HPDE6-E6E7 (cell line): ENCODE measurements around the gene FGD2.
"Not testable (repeated sequence)": the region's sequence is repeated elsewhere in the genome, so short reads cannot be mapped to it uniquely, and the experiment has no call there.

Experiments used
- DNase-seq: peaks from one replicate; pipeline ENCODE4 v3.0.0; 2011; ENCODE audit warnings: missing footprints; ENCODE audit errors: extremely low spot score

FGD2 gene

DNA sequence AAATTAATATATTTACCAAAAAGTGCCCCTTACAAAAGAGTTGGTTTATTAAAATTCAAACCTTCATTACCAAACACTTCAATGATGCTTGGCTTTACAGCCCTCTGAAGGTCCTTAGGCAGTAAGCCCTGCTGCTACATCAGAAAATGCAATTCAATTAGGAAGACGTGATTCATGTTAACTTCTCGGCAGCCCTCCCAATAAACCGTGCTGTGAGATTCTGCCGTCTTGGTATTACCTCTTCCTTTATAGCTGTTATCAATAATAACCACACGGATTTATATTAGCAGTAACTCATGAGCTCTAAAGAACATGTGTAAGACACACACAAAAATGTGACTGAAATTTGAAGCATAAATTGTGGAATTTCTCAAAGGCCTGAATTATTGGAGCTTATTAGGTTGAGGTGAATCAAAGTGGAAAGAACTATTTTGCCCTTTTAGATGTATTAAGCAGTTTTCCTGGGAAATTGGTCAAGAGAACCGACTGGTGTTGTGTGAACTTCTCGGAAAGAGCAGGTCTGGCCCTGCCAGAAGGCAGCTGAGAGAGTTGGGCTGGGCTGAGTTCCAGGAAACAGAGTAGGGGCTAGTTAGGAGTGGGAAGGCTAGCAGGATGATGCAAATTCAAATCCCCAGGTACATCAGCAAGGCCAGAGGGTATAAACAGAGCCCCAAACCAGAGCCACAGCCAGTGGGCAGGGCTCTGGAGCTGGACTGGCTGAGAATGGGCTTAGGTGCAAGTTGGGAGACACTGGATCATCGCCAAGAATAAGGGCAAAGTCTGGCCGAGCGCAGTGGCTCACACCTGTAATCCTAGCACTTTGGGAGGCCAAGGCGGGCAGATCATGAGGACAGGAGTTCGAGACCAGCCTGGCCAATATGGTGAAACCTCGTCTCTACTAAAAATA, 33.1 kb downstream of the FGD2 start:
- no peak for DNase-seq

DNA sequence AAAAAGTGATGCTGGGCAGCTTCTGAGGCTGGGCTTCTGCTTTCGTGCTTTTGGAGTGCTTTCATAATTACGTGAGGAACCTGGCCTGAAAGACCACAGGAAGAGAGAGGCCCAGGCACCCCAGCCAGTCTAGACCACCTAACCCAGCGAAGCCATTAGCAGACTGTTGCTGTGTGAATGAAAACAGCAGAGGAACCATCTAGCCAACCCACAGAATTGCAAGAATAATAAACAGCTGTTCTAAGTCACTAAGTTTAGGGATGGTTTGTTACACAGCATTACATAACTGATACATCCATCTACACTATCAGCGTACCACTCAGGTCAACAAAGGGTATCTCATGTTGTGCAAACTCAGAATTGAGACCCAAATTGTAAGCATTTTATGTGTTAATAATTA, 34.5 kb downstream of the FGD2 start:
- no peak for DNase-seq

DNA sequence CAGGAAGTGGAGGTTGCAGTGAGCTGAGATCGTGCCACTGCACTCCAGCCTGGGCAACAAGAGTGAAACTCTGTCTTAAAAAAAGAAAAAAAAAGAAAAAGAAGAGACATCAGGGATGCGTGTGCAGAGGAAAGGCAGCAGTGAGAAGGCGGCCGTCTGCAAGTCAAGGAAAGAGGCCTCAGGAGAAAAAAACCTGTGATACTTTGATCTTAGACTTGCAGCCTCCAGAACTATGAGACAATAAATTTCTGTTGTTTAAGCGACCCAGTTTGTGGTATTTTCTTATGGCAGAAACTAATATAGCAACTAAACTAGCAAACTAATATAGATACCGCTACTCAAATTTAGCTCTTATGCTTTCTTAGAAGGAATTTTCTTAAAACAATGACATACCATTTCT, 36.1 kb downstream of the FGD2 start:
- no peak for DNase-seq

DNA sequence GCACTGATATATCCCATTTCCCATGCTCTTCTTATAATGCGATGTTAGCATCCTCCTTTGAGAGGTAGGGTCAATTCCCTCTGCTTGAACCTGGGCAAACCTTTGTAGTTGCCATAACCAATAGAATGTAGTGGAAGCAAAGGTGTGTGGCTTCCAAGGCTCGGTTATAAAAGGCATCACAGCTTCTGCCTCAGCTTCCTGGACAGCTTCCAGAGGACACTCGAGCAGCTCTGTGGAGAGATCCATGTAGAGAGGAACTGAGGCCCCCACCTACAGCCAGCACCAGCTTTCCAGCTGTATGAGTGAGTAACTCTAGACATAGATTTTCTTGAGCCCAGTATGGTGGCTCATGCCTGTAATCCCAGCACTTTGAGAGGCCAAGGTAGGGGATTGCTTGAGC, 36.7 kb downstream of the FGD2 start:
- no peak for DNase-seq

DNA sequence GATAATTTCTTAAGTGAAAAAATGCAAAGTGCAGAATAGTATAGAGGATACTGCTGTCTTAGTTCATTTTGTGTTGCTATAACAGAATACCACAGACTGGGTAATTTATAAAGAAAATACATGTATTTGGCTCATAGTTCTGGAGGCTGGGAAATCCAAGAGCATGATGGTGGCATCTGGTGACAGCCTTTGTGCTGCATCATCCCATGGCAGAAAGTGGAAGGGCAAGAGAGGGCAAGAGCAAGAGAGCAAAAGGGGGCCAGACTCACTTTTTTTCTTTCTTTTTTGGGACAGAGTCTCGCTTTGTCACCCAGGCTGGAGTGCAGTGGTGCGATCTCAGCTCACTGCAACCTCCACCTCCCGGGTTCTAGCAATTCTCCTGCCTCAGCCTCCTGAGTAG, 37.6 kb downstream of the FGD2 start:
- not testable (repeated sequence) for DNase-seq

DNA sequence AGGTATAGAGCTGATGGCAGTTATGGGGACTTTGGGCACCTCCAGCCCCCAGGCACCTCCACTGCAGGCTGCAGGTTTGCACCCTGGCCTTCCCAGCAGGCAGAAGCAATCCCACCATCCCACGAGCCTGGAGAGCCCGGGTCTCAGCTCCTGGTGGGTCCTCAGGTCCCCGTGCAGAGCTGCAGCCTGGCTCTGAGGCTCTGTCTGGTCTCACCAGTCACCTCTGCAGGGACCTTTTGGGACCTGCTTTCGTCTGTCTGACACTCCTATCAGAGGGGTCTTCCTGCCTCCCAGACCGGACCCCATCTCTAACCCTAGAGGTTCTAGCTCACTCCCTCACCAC, 41.9 kb downstream of the FGD2 start:
- no peak for DNase-seq

DNA sequence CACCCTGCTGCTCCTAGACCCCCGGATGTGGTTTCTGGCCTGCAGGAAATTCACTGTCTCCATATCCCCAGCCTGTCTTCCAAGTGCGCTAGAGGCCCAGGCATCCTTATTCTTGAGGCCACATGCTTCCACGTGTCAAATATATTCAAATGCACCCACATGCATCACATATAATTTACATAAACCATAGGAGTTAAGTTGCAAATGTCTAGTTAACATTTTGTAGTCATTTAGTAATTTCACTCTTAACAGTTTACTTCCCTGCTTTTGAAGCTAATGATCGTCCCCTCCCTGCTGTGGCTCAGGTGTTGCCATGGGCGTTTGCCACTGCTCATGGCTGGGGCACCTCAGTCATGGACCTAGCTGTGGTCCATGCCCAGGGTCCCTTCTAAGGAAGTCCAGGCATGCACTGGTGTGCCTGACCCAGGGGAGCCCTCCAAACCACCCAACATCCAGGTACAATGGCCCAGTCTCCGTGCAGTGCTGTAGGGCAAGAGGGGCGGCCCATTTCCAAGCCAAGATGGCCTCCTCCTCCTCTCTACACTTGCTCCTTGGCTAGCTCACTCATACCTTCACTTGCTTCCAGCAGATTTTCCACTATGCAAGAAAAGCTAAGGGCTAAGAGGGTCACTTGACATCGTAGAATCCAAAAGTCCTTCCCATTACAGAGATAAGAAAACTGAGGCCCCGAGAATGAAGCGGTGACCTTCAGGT, 42.4 kb downstream of the FGD2 start:
- no peak for DNase-seq

DNA sequence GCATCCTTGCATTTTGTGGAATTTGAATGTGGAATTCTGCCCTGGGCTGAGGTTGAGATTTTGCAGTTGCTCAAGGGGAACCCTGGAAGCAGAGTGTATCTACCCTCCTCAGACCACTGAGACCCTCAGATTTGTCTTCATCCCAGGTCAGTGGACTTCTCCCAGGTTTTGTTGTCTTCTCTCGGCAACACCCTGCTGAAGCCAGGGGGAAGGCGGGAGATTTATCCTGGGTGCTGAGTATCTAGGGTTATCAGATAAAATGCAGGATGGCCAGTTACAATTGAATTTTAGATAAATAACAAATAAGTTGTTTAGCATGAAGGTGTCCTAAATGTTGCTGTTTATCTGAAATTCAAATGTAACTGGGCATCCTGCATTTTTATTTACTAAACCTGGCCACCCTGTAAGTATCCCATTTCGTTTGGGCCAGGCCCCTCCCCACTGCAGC, 43.0 kb downstream of the FGD2 start:
- DNase-seq = no peak

DNA sequence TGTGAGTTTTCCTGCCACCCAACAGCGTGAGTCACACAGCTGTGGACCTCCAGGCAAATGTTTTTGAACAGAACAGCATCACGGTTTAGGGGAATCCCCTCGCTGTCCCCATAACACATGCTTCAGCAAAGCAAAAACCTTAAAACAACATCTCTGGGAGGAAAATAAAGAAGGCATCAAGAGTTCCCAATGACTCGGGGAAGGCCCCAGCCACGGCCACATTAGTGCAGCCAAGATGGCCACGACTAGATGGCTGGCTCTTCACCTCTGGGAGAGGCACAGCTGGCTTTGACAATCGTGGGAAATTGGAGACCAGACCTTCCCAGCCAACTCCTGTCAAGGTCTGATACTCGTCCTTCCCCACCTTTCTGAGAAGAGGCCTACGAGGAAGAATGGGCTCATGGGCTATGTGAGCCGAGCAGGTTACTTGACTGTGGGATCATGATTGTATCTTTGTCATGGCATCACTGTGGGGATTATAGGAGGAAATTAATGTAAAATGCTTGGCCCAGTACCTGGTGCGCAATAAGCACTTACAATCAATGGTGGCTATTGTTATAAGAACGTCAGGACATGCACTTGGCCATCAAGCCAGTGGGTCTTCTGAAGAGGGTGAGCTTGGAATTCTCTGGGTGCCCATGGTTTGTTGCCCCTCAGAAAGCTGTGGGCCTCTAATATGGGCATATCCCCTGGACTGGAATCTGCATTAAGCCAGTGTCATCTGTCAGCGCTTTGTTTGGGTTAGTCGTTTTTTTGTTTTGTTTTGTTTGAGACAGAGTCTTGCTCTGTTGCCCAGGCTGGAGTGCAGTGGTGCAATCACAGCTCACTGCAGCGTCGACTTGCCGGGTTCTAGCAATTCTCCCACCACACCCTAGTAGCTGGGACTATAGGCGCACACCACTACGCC, 43.6 kb downstream of the FGD2 start:
- peak; percentile 78 for DNase-seq

DNA sequence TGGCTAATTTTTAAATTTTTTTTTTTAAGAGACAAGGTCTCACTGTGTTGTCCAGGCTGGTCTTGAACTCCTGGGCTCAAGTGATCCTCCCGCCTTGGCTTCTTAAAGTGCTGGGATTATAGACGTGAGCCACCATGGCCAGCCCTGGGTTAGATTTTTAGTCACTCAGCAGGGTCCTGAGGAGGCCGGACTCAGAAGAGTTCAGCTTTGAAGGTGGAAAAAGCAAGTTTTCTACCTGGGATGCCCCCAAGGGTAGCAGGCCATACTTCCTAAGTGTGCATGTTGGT, 44.2 kb downstream of the FGD2 start:
- no peak for DNase-seq

DNA sequence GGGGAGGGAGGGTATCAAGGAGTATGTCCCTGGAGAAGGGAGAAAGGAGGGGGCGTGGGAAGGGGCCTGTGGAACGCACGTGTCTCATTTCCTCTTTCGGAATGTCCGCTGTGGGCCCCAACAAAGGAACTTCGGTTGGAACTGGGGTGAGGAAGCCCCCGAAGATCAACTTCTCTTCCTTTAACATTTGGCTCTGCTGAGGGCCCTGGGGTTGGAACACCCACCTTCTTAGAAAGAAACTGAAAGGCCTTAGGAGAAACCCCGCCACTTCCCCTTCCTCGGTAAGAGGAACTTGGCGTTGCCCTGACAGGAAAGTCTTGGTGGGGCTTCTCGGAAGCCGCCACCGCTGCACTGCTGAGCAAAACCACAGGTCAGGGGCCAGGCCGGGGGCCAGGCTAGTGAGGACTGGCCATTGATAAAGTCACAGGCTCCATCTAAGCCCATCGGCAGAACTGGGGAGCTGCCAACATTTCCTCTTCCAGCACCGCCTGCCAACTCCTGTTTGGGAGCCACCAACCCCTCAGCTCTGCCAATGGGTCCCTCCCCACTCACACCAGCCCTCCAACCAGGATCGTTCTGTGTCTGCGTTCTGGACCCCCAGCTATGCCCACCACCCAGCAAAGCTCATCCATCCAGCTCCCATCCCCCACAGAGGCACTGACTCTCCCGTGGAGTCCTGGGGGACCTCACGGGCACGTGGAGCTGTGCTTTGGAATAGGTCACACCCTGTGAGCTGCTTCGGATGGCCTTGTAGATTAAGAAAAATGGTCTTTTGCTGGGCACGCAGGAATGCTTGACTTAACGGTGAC, 44.8 kb downstream of the FGD2 start:
- no peak for DNase-seq

DNA sequence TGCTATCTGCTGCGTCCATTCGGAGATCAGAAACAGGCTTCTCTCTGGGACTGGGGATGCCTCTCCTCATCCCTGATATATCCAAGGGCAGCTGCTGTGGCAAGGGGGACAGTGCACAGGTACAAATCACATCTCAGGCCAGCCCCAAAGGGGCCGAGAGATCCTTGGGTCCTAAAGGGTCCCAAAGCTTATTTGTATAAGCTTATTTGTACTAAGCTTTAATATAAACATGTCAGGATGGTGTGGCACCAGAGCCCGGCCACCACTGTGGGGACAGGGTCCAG, 45.3 kb downstream of the FGD2 start:
- no peak for DNase-seq

DNA sequence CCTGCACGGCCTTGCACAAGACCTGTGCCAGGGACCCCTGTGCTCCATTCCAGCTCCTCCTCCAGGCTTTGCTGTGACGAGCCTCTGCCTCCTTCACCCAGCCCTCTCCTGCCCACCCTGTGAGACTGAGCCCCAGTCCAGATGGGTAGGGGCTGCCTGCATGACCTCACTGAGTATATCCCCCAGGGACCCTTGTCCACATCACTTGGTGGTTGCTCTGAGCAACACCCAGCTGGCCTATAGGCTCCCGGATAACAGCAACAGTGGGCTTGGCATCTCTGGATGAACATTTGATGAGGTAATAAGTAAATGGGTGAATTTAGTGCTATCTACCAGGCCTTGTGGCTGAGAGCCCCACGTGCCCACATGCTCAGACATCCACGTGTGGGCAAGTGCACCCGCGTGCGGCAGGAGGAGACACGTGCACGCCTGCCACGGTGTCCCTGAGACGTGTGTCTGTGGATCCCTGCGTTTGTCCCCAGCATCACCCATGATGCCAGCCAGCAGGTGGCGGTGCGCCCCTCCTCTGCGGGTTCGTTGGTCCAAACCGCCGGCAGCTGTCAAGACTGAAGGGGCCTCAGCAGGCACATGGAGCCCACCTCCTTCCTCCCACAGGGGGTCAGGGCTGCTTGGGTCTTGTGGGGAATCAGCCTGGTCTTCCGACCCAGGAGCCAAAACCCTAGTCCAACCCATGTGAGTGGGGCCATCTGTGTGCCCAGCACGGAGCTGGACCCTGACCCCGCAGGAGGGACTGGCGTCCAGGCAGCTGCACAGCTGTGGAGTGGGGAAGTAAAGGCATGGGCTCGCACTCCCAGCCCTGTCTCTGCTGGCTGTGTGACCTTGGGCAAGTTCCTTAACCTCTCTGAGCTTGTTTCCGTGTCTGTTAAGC, 45.9 kb downstream of the FGD2 start:
- DNase-seq = peak; percentile 69

DNA sequence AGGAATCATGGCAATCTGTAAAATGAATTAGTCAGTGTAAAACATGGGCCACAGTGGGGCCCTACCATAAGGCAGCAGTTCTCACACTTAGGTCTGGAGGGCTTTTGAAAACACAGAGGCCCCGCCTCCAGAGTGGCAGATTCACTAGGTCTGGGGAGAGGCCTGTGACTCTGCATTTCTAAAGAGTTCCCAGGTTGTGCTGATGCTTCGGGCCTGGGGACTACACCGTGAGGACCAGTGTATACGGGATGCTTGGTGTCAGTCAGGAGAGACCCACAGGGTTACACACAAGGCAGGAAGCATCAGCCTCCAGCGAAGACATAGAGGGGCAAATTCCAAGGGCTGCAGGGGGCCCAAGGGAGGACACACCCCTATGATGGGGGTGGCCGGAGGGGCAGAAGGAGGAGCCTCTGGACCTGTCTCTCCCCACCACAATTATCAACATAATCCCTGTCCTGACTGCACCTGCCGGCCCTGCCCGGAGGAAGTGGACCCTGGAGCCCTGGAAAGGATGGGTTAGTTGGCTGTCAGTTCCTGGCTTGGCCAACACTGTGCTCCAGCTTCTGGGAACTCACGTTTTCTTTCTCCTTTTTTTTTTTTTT, 46.7 kb downstream of the FGD2 start:
- no peak for DNase-seq

DNA sequence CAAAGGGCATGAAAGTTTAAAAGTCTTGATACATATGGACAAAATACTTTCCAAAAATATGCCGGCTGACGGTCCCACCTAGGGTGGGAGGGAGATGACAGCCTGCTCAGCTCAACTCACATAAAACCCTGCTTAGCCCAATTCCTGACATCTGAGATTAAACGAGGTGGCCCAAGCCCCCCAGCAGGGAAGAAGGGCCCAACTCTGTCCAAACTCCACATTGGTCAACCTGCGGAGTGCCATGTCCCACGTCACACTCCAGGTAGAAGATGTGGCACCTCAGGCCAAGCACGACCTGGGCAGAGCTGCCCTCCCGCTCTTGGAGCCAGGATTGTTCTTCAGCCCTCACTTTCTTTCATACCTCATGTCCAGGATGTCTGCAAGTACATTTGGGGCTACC, 48.2 kb downstream of the FGD2 start:
- DNase-seq = no peak

DNA sequence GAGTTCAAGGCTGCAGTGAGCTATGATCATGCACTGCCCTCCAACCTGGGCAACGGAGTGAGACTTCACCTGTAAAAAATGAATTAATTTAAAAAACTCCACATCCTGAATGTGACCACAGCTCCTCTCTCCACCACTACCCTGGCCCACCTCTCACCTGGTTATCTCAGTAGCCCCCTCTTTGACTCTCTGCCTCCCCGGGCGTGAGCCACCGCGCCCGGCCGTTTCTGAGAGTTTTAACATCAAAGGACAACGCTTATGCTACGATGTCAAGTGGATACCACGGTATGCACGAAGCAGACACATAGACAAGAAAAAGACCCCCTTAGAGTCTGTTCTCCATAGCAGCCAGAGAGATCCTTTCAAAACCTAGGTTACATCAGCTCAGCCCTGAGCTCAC, 48.7 kb downstream of the FGD2 start:
- DNase-seq = no peak

DNA sequence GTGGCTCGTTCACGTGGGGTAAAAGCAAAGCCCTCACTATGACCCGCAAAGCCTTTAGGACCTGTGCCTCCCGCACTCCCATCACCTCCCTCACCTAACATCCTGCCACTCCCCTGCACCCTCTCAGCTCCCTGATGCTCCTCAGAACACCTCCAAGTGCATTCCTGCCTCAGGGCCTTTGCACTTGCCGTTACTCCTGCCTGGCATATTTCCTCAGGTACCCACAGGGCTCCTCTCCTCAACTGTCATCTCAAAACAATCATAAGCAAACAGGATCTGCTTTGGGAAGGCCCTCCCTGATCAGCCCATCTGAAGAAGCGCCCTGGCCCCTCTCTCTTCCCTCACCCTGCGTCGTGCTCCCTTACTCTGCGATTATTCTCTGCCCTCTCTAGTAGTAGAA, 49.1 kb downstream of the FGD2 start:
- no peak for DNase-seq

DNA sequence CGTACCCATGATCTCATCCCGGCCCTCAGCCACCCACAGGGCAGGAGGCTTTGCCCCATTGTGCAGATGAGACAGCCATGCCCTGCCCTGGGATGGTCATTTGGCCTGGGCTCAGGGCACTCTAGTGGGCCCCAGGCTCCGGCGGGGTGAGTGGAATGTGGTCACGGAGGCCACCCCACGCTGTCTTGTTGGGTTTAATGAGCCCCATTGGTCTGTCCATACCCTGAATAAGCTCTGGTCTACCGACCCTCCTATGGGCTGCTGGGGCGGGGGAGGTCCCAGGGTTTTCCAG, 50.6 kb downstream of the FGD2 start:
- DNase-seq = peak; percentile 45

DNA sequence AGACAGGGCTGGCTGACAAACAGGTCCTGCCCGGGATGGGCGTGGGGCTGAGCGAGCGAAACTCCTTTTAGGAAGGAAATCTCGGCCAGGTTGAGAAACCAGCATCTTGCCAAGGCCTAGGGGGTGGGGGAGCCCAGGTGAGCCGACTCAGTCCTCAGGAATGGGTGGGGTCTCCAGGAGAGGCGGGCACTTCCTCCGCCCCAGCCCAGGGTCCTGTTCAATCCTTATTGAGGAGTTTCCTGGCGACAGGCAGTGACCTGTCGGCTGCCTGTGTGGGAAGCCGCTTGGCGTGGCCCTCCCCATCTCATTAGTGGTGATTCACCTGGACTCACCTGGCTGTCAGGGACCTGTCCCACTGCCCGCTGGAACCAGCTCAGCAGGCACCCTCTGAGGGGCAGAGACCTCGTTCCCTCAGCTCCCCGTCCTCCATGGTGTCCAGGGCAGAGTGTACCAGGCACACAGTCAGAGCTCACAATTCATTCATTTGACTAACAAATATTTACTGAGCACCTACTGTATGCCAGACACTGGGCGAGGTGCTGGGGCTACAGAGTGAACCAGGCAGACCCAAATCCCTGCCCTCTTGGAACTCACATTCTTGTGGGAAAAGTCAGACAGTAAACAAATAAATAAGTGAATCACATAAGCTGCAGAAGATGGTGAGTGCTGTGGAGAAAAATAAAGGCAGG, 51.1 kb downstream of the FGD2 start:
- DNase-seq = peak; percentile 98

DNA sequence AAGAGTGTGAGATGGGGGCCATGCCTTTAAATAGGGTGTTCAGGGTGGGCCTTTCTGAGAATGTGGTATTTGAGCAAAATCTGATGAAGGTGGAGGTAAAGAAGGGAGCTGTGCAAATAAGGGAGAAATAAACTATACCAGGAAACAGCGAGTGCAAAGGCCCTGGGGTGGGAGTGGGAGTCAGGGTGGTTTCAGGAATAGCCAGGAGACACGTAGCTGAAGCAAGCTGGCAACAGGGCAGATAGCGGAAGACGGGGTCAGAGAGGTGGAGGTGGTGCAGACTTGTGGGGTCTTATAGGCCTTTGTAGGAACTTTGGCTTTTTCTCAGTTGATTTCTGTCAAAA, 51.6 kb downstream of the FGD2 start:
- DNase-seq = no peak
